GM12878 (cell line): ENCODE data around the gene UNC93B1. TPM values are rescaled to one million over a fixed set of nuclear protein-coding genes. Genes with fewer than 3 reads are reported as not detected.
A peak's percentile ranks its signal among the peaks of the same experiment; 100 is the strongest.

Experiments used
- ATF7 ChIP-seq: fragments of 450-650 bp; IDR thresholded peaks from 2 replicates; pipeline ENCODE4 v1.6.1; 2016; ENCODE audit warnings: low read depth, mild to moderate bottlenecking
- EED ChIP-seq: sonication (generic); IDR thresholded peaks from 2 replicates; pipeline ENCODE4 v1.6.1; 2016; ENCODE audit warnings: antibody characterized with exemption, low read depth
- EZH2 ChIP-seq: IDR thresholded peaks from 2 replicates; pipeline ENCODE4 v1.6.1; 2012; ENCODE audit warnings: low read depth, mild to moderate bottlenecking, control low read depth, inconsistent platforms, low read length, borderline replicate concordance; ENCODE audit not compliant: control insufficient read depth
- IKZF2 ChIP-seq, 2 experiments: fragments of 450-650 bp; IDR thresholded peaks; 2 replicates each; pipeline ENCODE4 v1.6.1; 2017; ENCODE audit warnings: mild to moderate bottlenecking in 2 of 2, moderate library complexity in 2 of 2
- JUNB ChIP-seq: IDR thresholded peaks from 2 replicates; pipeline ENCODE4 v1.6.1; 2016; ENCODE audit warnings: antibody characterized with exemption, mild to moderate bottlenecking
- KDM1A ChIP-seq: fragments of 200-600 bp; sonication (generic); IDR thresholded peaks from 2 replicates; pipeline ENCODE4 v1.6.1; 2016; ENCODE audit warnings: borderline replicate concordance
- LARP7 ChIP-seq: fragments of 450-650 bp; IDR thresholded peaks from 2 replicates; pipeline ENCODE4 v1.6.1; 2017; ENCODE audit warnings: mild to moderate bottlenecking
- NR2C2 ChIP-seq: IDR thresholded peaks from 2 replicates; pipeline ENCODE4 v1.6.1; 2011; ENCODE audit warnings: borderline replicate concordance, low read depth; ENCODE audit not compliant: control insufficient read depth, insufficient read length
- NR2F1 ChIP-seq: fragments of 450-650 bp; conservative IDR thresholded peaks from 2 replicates; pipeline ENCODE4 v1.6.1; 2017; ENCODE audit warnings: mild to moderate bottlenecking
- RAD21 ChIP-seq: IDR thresholded peaks from 2 replicates; pipeline ENCODE4 v1.6.1; 2011; ENCODE audit warnings: mild to moderate bottlenecking, low read depth, low read length, moderate library complexity; ENCODE audit not compliant: insufficient read depth
- RBBP5 ChIP-seq: fragments of 200-600 bp; sonication (generic); conservative IDR thresholded peaks from 2 replicates; pipeline ENCODE4 v1.6.1; 2016
- SMC3 ChIP-seq: IDR thresholded peaks from 2 replicates; pipeline ENCODE4 v1.6.1; 2011; ENCODE audit warnings: low read length, improper control_type of control experiment, borderline replicate concordance
- ZBTB4 ChIP-seq: fragments of 450-650 bp; formaldehyde crosslinking; IDR thresholded peaks from 2 replicates; pipeline ENCODE4 v1.4.0; 2022; ENCODE audit warnings: mild to moderate bottlenecking, moderate library complexity
- polyA plus RNA-seq, 11 experiments: library from polyadenylated mRNA; depleted of rRNA in 4 of 11; unstranded in 6 of 11; stranded (reverse) in 5 of 11; fragments of >200 nt; fragmentation: Nextera tagmentation in 4 of 11; fragmentation: Illumina TruSeq in 1 of 11; extraction: Ambion mirVana in 4 of 11; extraction: Trizol in 1 of 11; gene quantifications; 1 replicate in 1 of 11; 2 replicates in 10 of 11; pipeline versions ENCODE4 v1.2.1 to v1.2.3, GENCODE V29; 2011 to 2016; ENCODE audit warnings: inconsistent platforms in 2 of 11, missing spikeins in 2 of 11, low read depth in 1 of 11
- total RNA-seq, 4 experiments: library from RNA; depleted of rRNA in 3 of 4; stranded (reverse); fragments of >200 nt in 3 of 4; fragmentation: Illumina TruSeq in 1 of 4; extraction: Trizol in 1 of 4; gene quantifications; 2 replicates each; pipeline versions ENCODE4 v1.2.1 to v1.2.3, GENCODE V29; 2013 to 2021
- TF ChIP-seq, protein P1 (sequence below): fragments of 450-650 bp; IDR thresholded peaks from 2 replicates; pipeline ENCODE4 v1.6.1; 2018; ENCODE audit warnings: mild to moderate bottlenecking, low read depth, moderate library complexity; ENCODE audit not compliant: partially characterized antibody
- TF ChIP-seq, protein P2 (sequence below): fragments of 450-650 bp; IDR thresholded peaks from 2 replicates; pipeline ENCODE4 v1.6.1; 2014; ENCODE audit warnings: mild to moderate bottlenecking
- TF ChIP-seq, protein P3 (sequence below): fragments of 450-650 bp; IDR thresholded peaks from 2 replicates; pipeline ENCODE4 v1.6.1; 2016; ENCODE audit warnings: mild to moderate bottlenecking
- TF ChIP-seq, protein P4 (sequence below): fragments of 450-650 bp; formaldehyde crosslinking; IDR thresholded peaks from 2 replicates; pipeline ENCODE4 v1.4.0; 2020; ENCODE audit warnings: mild to moderate bottlenecking, moderate library complexity

UNC93B1 gene
- total and polyA plus RNA-seq, 10 of the 15 experiments (the other 5 are each of a cell fraction or from before 2014, with no cell fraction given) = 1.3 to 79.7 (median 36.3) TPM

DNA sequence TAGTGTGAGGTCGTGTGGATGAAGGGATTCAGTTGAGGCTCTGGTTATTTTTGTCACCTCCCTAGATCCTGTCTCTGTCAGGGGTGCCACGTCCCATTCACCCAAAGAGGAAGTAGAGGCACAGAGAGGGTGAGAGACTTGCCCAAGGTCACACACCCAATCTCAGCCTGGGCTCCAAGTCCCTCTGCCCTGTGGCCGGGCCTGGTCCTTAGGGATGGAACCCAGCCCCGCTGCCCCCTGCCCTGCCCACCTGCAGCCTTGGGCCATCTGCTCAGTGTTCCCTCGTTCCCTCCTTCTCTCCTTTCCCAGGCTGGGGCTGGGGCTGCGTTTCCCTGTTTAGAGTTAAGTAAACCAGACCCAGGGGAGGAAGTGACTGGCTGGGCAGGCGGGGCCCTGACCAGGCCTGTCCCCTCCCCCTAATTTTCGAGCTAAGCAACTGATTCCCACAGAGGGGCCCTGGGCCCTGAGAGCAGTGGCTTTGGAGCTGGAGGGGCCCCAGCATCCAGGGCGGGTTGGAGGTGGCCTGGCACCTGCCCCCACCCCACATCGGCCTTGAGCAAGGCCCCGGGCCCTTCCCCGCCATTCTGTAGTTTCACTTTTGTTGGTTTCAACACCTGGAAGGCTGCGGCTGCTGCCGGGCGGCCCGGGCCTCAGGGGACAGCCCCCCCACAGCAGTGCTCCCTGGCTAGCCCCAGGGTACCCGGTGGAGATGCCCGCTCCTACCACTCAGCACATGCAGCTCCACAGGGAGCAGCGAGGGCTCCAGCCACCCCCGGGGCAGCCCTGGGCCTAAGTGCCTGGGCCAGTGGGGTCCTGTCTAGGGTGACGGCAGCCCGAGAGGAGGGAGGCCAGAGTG, 36.4 kb upstream of the UNC93B1 start (continued):
- TF ChIP-seq, protein P1, sequence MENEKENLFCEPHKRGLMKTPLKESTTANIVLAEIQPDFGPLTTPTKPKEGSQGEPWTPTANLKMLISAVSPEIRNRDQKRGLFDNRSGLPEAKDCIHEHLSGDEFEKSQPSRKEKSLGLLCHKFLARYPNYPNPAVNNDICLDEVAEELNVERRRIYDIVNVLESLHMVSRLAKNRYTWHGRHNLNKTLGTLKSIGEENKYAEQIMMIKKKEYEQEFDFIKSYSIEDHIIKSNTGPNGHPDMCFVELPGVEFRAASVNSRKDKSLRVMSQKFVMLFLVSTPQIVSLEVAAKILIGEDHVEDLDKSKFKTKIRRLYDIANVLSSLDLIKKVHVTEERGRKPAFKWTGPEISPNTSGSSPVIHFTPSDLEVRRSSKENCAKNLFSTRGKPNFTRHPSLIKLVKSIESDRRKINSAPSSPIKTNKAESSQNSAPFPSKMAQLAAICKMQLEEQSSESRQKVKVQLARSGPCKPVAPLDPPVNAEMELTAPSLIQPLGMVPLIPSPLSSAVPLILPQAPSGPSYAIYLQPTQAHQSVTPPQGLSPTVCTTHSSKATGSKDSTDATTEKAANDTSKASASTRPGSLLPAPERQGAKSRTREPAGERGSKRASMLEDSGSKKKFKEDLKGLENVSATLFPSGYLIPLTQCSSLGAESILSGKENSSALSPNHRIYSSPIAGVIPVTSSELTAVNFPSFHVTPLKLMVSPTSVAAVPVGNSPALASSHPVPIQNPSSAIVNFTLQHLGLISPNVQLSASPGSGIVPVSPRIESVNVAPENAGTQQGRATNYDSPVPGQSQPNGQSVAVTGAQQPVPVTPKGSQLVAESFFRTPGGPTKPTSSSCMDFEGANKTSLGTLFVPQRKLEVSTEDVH = no peak
- no peak for TF ChIP-seq ZBTB4 (CRISPR knock-in tag)
- TF ChIP-seq EZH2 = no peak
- TF ChIP-seq RAD21 = no peak
- TF ChIP-seq JUNB = no peak
- peak; percentile 44; the same call in 1 of the 2 replicates for TF ChIP-seq NR2F1
- no peak for TF ChIP-seq NR2C2
- TF ChIP-seq, protein P2, sequence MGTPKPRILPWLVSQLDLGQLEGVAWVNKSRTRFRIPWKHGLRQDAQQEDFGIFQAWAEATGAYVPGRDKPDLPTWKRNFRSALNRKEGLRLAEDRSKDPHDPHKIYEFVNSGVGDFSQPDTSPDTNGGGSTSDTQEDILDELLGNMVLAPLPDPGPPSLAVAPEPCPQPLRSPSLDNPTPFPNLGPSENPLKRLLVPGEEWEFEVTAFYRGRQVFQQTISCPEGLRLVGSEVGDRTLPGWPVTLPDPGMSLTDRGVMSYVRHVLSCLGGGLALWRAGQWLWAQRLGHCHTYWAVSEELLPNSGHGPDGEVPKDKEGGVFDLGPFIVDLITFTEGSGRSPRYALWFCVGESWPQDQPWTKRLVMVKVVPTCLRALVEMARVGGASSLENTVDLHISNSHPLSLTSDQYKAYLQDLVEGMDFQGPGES = no peak
- TF ChIP-seq, protein P3, sequence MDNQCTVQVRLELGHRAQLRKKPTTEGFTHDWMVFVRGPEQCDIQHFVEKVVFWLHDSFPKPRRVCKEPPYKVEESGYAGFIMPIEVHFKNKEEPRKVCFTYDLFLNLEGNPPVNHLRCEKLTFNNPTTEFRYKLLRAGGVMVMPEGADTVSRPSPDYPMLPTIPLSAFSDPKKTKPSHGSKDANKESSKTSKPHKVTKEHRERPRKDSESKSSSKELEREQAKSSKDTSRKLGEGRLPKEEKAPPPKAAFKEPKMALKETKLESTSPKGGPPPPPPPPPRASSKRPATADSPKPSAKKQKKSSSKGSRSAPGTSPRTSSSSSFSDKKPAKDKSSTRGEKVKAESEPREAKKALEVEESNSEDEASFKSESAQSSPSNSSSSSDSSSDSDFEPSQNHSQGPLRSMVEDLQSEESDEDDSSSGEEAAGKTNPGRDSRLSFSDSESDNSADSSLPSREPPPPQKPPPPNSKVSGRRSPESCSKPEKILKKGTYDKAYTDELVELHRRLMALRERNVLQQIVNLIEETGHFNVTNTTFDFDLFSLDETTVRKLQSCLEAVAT = no peak
- TF ChIP-seq, protein P4, sequence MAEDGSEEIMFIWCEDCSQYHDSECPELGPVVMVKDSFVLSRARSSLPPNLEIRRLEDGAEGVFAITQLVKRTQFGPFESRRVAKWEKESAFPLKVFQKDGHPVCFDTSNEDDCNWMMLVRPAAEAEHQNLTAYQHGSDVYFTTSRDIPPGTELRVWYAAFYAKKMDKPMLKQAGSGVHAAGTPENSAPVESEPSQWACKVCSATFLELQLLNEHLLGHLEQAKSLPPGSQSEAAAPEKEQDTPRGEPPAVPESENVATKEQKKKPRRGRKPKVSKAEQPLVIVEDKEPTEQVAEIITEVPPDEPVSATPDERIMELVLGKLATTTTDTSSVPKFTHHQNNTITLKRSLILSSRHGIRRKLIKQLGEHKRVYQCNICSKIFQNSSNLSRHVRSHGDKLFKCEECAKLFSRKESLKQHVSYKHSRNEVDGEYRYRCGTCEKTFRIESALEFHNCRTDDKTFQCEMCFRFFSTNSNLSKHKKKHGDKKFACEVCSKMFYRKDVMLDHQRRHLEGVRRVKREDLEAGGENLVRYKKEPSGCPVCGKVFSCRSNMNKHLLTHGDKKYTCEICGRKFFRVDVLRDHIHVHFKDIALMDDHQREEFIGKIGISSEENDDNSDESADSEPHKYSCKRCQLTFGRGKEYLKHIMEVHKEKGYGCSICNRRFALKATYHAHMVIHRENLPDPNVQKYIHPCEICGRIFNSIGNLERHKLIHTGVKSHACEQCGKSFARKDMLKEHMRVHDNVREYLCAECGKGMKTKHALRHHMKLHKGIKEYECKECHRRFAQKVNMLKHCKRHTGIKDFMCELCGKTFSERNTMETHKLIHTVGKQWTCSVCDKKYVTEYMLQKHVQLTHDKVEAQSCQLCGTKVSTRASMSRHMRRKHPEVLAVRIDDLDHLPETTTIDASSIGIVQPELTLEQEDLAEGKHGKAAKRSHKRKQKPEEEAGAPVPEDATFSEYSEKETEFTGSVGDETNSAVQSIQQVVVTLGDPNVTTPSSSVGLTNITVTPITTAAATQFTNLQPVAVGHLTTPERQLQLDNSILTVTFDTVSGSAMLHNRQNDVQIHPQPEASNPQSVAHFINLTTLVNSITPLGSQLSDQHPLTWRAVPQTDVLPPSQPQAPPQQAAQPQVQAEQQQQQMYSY (CRISPR knock-in tag) = no peak
- TF ChIP-seq KDM1A = no peak
- TF ChIP-seq ATF7 = no peak
- no peak for TF ChIP-seq LARP7
- TF ChIP-seq SMC3 = no peak
- TF ChIP-seq RBBP5 = no peak
- TF ChIP-seq IKZF2 (IDR thresholded peaks at IDR 0.05) = peak; percentile 22 to 40; a peak in 2 of 4 replicates
- TF ChIP-seq EED = no peak; the same call in none of the 2 replicates
